Ovary (tissue), 9 donors: ENCODE data around the gene ZNF367. TPM values are rescaled to one million over a fixed set of nuclear protein-coding genes. Genes with fewer than 3 reads are reported as not detected.

ENCODE experiments used
- DNase-seq, 5 donors: peaks; one replicate each; pipeline ENCODE4 v3.0.0-alpha.2; 2019 to 2020
- H3K27ac ChIP-seq, 2 donors: fragments of 200-600 bp; one replicate each; pipeline versions ENCODE4 v1.5.1 to v1.8.0; 2019 to 2022
- H3K27me3 ChIP-seq: fragments of 200-600 bp; one replicate; pipeline ENCODE4 v1.8.0; 2022
- H3K36me3 ChIP-seq: fragments of 200-600 bp; sonication (generic); one replicate; pipeline ENCODE4 v1.5.1; 2019
- H3K4me1 ChIP-seq: one replicate; pipeline ENCODE4 v1.8.1; 2013; ENCODE audit warnings: mild to moderate bottlenecking, moderate library complexity; ENCODE audit not compliant: insufficient read depth
- H3K4me3 ChIP-seq: fragments of 200-600 bp; sonication (generic); one replicate; pipeline ENCODE4 v1.5.1; 2017
- H3K9me3 ChIP-seq, 2 donors: fragments of 200-600 bp in 1 of 2; sonication (generic) in 1 of 2; one replicate each; pipeline versions ENCODE4 v1.5.1 to v1.8.1; 2013 to 2019; ENCODE audit warnings: mild to moderate bottlenecking in 1 of 2, moderate library complexity in 1 of 2
- EP300 ChIP-seq: sonication (generic); formaldehyde crosslinking; IDR thresholded peaks from one replicate; pipeline ENCODE4 v1.6.1; 2017; ENCODE audit warnings: antibody characterized with exemption
- POLR2A ChIP-seq: fragments of 450-650 bp; IDR thresholded peaks from one replicate; pipeline ENCODE4 v1.6.1; 2017; ENCODE audit warnings: antibody characterized with exemption, mild to moderate bottlenecking, moderate library complexity
- WGBS, 3 donors: extraction: QIAGEN DNeasy Blood & Tissue Kit in 1 of 3; methylation state at CpG; one replicate each; pipeline versions ENCODE4 v1.1.5 to v1.1.7; 2013 to 2017; 5-methylcytosine and 5-hydroxymethylcytosine counted together
- intact Hi-C, 4 donors: fragments of 100-400 bp; cut with DNase I; formaldehyde crosslinking; loops; one replicate each; pipeline versions ENCODE4 v1.11.0 to v1.15.1; 2022 to 2023
- polyA plus RNA-seq, 2 donors: library from polyadenylated mRNA; stranded (reverse); fragments of 200-250 nt in 1 of 2; fragments of 350-450 nt in 1 of 2; fragmentation: Illumina TruSeq in 1 of 2; extraction: RNeasy Lipid Tissue Mini Kit (QIAGEN cat#74804) in 1 of 2; gene quantifications; one replicate each; pipeline ENCODE4 v1.2.3, GENCODE V29; 2013 to 2014
- total RNA-seq, 7 donors: library from RNA; depleted of rRNA in 2 of 7; stranded (reverse); fragments of >200 nt in 2 of 7; fragmentation: NEBNext Ultra II Directional in 3 of 7; extraction: Animal tissue kit (Norgen Biotek cat#: 25700) in 3 of 7; gene quantifications; one replicate each; pipeline versions ENCODE4 v1.1.0 to v1.2.4, GENCODE V29; 2016 to 2023
- TF ChIP-seq, protein P1 (sequence below), 3 donors: fragments of 450-650 bp in 2 of 3; fragments of 200-600 bp in 1 of 3; IDR thresholded peaks; one replicate each; pipeline versions ENCODE4 v1.5.1 to v1.8.0; 2016 to 2022; ENCODE audit warnings: antibody characterized with exemption in 3 of 3, mild to moderate bottlenecking in 1 of 3
- donor health status: DM: no; HTN: no; CAD: no; lungs with moderate emphysema.
- donor health status: DM: no; HTN: no; CAD: no.
- donor health status: Bipolar disorder and iron deficiency.
- donor health status: DM: yes; HTN: yes; CAD: no.
- donor health status: DM: no; HTN: no; CAD: no.
- donor health status: DM: yes; HTN: yes; CAD: no.

ZNF367 gene
- total and polyA plus RNA-seq, 9 donors: 1.1 to 2.4 (median 1.6) TPM

DNA sequence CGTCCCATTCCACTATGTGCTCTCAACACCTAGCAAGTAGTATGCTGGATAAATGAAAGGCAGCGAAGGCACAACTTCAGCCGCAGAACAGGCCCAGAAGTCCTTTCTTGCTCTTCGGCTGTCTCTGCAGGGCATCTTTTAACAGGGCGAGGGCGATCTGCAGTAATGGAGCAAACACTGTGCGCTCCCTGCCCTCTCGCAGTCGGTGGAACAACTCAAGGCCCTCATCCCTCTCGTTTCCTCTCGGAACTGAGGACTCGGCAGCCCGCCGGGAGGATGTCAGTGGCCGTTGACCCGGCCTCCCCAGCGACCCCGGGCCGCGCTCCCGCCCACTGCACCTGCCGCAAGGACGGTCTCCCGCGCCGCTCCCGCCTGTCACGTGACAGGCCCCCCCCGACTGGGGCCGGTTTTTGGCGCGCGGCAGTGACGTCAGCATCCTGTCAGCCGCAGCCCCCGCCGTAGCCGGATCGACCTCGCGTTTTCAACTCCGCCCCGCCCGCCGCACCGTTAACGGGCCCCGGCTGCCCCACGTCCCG lies 1.1 kb downstream of the ZNF367 start:
- H3K36me3 ChIP-seq: no peaks in the 10 kb centered on the region
- intact Hi-C loops: loop anchor here in 1 of 4 donors (10.0 kb wide), 1 partner anchor 248 kb away; no protein-coding TSS in a partner anchor

GRCh38 chr9:96413302-96414221 lies 4.6 kb downstream of the ZNF367 start:
- H3K4me1 ChIP-seq: peaks cover 2% of the 10 kb centered on the region
- no peak for DNase-seq
- intact Hi-C loops: loop anchor here in 1 of 4 donors (10.0 kb wide), 1 partner anchor 251 kb away; no protein-coding TSS in a partner anchor
- TF ChIP-seq EP300 (no peak), POLR2A (no peak)
- TF ChIP-seq, protein P1, sequence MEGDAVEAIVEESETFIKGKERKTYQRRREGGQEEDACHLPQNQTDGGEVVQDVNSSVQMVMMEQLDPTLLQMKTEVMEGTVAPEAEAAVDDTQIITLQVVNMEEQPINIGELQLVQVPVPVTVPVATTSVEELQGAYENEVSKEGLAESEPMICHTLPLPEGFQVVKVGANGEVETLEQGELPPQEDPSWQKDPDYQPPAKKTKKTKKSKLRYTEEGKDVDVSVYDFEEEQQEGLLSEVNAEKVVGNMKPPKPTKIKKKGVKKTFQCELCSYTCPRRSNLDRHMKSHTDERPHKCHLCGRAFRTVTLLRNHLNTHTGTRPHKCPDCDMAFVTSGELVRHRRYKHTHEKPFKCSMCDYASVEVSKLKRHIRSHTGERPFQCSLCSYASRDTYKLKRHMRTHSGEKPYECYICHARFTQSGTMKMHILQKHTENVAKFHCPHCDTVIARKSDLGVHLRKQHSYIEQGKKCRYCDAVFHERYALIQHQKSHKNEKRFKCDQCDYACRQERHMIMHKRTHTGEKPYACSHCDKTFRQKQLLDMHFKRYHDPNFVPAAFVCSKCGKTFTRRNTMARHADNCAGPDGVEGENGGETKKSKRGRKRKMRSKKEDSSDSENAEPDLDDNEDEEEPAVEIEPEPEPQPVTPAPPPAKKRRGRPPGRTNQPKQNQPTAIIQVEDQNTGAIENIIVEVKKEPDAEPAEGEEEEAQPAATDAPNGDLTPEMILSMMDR (IDR thresholded peaks at IDR 0.05): no peak
- H3K4me3 ChIP-seq: no peak overlapping the region
- H3K9me3 ChIP-seq: no peaks in the 10 kb centered on the region
- H3K27me3 ChIP-seq: no peaks in the 10 kb centered on the region
- no peaks in the 10 kb centered on the region for H3K36me3 ChIP-seq
- 73 to 80% (median 75%) methylated on average over 7 of the region's 7 CpGs for WGBS, 3 donors
- H3K27ac ChIP-seq: no peak overlapping the region

More for the DNA sequence above, 1.1 kb downstream of the ZNF367 start:
- H3K4me3 ChIP-seq: peak overlapping the region; percentile 74
- peak; percentile 86 to 93 (median 91) for DNase-seq
- TF ChIP-seq, protein P1 (IDR thresholded peaks at IDR 0.05): peak in 2 of 3 donors; percentile 31 to 46
- TF ChIP-seq POLR2A (peak; percentile 46), EP300 (no peak)
- H3K27ac ChIP-seq: peak overlapping the region; percentile 94 to 96
- no peaks in the 10 kb centered on the region for H3K27me3 ChIP-seq
- peaks cover 8% of the 10 kb centered on the region for H3K4me1 ChIP-seq
- H3K9me3 ChIP-seq: no peaks in the 10 kb centered on the region
- 1% methylated on average over 22 to 50 of the region's 50 CpGs for WGBS, 3 donors

DNA sequence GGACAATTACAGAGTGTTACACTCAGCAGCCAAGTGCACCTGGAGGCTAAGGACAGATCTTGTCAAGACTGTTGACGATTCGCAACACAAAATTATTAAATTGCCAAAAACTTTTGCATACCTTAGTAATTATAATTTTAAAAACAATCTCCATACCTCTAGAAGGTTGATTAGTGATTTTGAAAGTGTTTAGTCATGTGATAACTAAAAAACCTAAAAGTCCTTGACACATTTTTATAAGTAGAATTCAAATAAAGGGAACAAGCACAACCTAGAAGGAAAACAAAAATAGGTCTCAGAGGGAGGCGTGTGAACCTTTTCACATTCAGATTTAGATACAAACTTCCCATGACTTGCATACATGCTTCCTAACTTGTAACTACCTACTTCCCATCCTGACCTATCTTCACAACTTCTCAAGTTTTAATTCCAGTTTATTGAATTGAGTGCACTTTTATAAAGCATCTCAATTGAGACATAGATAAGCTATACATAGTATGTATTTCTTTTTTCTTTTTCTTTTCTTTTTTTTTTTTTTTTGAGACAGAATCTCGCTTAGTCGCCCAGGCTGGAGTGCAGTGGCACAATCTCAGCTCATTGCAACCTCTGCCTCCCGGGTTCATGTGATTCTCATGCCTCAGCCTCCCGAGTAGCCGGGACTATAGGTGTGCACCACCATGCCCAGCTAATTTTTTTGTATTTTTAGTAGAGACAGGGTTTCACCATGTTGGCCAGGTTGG lies 5.8 kb downstream of the ZNF367 start:
- H3K36me3 ChIP-seq: no peaks in the 10 kb centered on the region
- no peaks in the 10 kb centered on the region for H3K27me3 ChIP-seq
- H3K4me3 ChIP-seq: no peak overlapping the region
- H3K27ac ChIP-seq: no peak overlapping the region
- WGBS, 3 donors: 80 to 86% (median 86%) methylated on average over 8 of the region's 8 CpGs
- intact Hi-C loops: loop anchor here in 1 of 4 donors (10.0 kb wide), 1 partner anchor 252 kb away; no protein-coding TSS in a partner anchor
- no peak for DNase-seq
- no peaks in the 10 kb centered on the region for H3K9me3 ChIP-seq
- H3K4me1 ChIP-seq: peaks cover 2% of the 10 kb centered on the region
- TF ChIP-seq, protein P1 (IDR thresholded peaks at IDR 0.05): no peak
- TF ChIP-seq POLR2A (no peak), EP300 (no peak)

GRCh38 chr9:96411129-96411838 lies 6.9 kb downstream of the ZNF367 start:
- no peaks in the 10 kb centered on the region for H3K4me1 ChIP-seq
- H3K27ac ChIP-seq: no peak overlapping the region
- H3K36me3 ChIP-seq: no peaks in the 10 kb centered on the region
- 90 to 92% (median 92%) methylated on average over 5 of the region's 5 CpGs for whole genome bisulfite sequencing, 3 donors
- H3K9me3 ChIP-seq: no peaks in the 10 kb centered on the region
- H3K4me3 ChIP-seq: no peak overlapping the region
- DNase-seq: no peak
- TF ChIP-seq POLR2A (no peak), EP300 (no peak)
- TF ChIP-seq, protein P1 (IDR thresholded peaks at IDR 0.05): no peak
- intact Hi-C loops: loop anchor here in 1 of 4 donors (10.0 kb wide), 1 partner anchor 254 kb away; no protein-coding TSS in a partner anchor
- H3K27me3 ChIP-seq: no peaks in the 10 kb centered on the region
